GM19351 (cell line): ENCODE results near the gene TRIM54.
"Not testable (repeated sequence)": the region's sequence is repeated elsewhere in the genome, so short reads cannot be mapped to it uniquely, and the experiment has no call there.

Experiments used
- ATAC-seq: cut with Tn5 transposase; IDR thresholded peaks from one replicate; pipeline ENCODE4 v1.9.1; 2021; ENCODE audit warnings: mild to moderate bottlenecking, moderate library complexity; ENCODE audit not compliant: unreplicated experiment

Gene TRIM54

GRCh38 chr2:27281442-27281841, 787 bp upstream of the TRIM54 start:
- no peak for ATAC-seq

DNA sequence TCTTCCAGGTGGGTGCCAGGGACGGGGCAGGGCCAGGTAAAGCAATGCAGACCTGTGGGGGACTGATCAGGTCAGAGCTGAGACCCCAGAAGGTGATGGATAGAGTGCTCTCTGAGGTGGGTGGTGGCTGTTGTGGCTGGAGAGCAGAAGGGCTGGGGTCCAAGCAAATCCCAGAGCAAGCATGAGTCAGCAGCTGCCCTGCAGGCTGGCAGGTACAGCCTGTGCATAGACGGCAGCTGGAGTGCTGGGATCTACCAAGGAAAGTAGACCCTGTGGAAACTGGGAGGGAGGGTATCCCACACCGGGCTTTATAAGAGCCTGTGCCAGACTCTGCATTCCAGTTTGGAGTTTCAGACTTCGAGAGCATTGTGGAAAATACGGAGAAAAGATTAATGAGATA, 663 bp downstream of the TRIM54 start:
- ATAC-seq = no peak

- ATAC-seq = no peak
Observed at GRCh38 chr2:27284996-27285395, 2.8 kb downstream of the TRIM54 start.

DNA sequence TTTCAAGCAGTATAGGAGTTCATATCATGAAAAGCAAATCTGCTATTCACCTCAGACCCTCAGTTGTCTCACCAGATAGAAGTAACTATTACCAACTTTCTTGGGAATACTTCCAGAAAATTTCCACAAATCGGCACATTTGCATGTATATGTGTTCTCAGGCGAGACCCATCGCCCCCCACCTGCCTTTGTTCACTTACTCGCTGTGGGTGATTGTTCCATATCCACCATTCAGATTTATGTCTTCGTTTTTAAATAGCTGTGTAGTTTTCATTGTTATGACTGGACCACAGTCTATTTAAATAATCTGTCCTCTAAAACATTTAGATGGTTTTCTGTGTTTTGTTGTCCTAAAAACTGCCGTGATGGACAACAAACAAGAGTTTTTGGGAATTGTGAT, 3.3 kb downstream of the TRIM54 start:
- no peak for ATAC-seq

GRCh38 chr2:27288610-27289009, 6.4 kb downstream of the TRIM54 start:
- no peak for ATAC-seq

GRCh38 chr2:27290549-27290948, 8.3 kb downstream of the TRIM54 start:
- no peak for ATAC-seq

- no peak for ATAC-seq
Observed at GRCh38 chr2:27291865-27292264, 9.6 kb downstream of the TRIM54 start.

DNA sequence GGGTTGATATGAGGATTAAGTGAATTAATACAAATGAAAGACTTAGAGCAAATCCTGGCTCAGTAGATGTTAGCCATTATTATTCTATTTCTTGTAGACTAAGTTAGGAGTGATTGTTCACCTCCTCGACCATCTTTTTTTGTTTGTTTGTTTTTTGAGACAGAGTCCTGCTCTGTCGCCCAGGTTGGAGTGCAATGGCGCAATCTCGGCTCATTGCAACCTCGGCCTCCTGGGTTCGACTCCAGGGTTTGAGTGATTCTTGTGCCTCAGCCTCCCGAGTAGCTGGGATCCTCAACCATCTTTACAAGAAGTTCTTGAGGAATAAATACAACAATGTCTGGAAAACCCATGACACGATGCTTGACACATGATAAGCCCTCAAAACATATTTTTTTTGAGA, 12.7 kb downstream of the TRIM54 start:
- no peak for ATAC-seq

GRCh38 chr2:27296481-27296880, 14.3 kb downstream of the TRIM54 start:
- no peak for ATAC-seq

- no peak for ATAC-seq
Observed at GRCh38 chr2:27297195-27297594, 15.0 kb downstream of the TRIM54 start.

GRCh38 chr2:27298391-27299080, 16.3 kb downstream of the TRIM54 start:
- no peak for ATAC-seq

DNA sequence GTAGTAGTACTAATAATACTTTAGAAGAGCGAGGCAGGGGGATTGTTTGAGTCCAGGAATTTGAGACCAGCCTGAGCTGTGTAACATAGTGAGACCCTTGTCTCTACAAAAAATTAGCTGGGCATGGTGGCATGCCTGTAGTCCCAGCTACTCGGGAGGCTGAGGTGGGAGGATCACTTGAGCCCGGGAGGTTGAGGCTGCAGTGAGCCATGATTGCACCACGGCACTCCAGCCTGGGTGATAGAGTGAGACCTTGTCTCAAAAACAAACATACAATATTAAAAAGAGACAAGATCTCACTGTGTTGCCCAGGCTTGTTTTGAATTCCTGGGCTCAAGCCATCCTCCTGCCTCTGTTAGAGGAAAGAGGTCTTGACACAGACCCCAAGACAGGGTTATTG, 18.4 kb downstream of the TRIM54 start:
- not testable (repeated sequence) for ATAC-seq

DNA sequence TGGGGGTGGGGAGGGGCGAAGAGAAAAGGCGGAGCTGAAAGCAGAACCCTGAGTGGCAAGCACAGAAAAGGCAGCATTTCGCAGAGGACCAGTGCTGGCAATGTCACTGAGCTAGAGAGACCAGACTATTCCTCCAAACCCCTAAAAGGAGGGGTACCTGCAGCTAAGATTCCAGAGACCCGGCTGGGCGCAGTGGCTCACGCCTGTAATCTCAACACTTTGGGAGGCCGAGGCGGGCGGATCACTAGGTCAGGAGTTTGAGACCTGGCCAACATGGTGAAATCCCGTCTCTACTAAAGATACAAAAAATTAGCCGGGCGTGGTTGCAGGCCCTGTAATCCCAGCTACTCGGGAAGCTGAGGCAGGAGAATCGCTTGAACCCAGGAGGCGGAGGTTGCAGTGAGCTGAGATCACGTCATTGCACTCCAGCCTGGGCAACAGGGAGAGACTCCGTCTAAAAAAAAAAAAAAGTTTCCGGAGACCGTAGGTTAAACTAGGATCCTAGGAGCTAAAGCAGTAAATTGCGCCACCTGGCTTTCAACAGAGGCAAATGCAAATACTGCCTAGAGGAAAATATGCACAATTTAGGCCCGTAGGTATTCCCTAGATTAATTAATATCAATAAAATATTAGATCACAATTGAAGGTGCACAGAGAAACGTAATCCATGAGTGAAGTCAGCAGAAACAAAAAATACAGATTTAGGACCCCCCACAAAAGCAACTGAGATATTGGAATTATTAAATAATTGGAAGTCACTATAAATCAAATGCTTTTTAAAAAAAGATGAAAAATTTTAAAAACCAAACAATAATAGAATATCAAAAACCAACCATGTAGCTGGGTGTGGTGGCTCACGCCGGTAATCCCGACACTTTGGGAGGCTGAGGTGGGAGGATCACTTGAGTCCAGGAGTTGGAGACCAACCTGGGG, 21.1 kb downstream of the TRIM54 start:
- ATAC-seq = no peak

DNA sequence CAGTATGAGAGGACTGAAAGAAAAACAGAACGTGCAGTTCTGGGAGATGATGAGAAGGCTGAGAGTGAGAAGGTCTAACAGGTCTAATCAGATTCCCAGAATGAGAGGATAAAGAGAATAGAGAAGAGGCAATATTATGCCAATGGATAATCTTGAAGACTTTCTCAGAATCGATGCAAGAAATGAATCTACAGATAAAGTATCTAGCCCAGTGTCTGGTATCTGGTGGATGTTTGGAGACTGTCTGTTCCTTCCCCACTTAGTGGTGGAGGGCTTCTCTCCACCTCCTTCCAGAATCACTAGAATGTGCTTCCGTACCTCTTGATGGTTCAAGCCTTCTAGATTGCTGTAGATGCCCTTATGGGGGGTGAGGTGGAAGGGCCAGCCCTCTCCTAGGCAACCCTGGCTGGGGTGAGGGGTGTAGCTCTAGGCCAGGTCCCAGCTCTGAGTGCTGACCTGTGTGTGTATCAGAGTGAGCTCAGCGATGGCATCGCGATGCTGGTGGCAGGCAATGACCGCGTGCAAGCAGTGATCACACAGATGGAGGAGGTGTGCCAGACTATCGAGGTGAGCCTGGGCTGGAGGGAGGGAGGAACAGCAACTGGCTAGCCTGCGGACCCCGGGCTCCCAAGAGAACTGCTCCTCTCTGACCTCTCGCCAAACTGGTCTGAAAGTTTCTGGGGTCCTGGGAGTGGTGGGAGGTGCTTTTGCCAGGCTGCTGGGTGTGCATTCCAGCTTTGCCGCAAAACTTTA, 22.4 kb downstream of the TRIM54 start:
- no peak for ATAC-seq

DNA sequence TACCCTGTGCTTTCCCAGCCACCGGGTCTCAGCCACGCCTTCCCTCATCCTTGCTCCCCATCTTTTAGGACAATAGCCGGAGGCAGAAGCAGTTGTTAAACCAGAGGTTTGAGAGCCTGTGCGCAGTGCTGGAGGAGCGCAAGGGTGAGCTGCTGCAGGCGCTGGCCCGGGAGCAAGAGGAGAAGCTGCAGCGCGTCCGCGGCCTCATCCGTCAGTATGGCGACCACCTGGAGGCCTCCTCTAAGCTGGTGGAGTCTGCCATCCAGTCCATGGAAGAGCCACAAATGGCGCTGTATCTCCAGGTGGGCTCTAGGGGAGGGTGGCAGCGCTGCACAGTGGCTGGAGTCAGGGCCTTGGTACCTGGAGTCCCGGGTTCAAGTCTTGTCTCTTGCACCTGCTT, 23.3 kb downstream of the TRIM54 start:
- ATAC-seq = no peak

GRCh38 chr2:27306136-27306535, 23.9 kb downstream of the TRIM54 start:
- ATAC-seq = no peak

GRCh38 chr2:27306573-27307286, 24.5 kb downstream of the TRIM54 start:
- ATAC-seq = no peak

DNA sequence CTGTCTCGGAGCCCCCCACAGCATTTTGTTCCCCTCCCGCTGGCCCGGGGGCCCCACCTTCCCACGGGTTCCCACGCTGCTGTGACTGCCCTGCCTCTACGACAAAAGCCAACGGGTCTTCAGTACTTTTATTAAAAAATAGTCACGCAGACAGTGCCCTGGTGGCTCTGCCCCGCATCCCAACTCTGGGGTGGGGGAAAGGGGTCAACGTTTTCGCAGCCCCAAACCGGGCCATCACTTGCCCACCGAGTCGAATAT, 25.0 kb downstream of the TRIM54 start:
- no peak for ATAC-seq

GRCh38 chr2:27307545-27308358, 25.5 kb downstream of the TRIM54 start:
- ATAC-seq = no peak

- ATAC-seq = no peak
Observed at GRCh38 chr2:27308359-27308881, 26.2 kb downstream of the TRIM54 start, which contains the start of gene UCN. TSS of gene UCN (minus strand) at chr2:27308445. CDS start at chr2:27307895, 550 bp downstream.
